ENCODE results near the gene IFITM10.

IFITM10 gene

GRCh38 chr11:1736447-1736992 is 13.9 kb downstream of the IFITM10 start:
- DNase-seq: no peak

DNA sequence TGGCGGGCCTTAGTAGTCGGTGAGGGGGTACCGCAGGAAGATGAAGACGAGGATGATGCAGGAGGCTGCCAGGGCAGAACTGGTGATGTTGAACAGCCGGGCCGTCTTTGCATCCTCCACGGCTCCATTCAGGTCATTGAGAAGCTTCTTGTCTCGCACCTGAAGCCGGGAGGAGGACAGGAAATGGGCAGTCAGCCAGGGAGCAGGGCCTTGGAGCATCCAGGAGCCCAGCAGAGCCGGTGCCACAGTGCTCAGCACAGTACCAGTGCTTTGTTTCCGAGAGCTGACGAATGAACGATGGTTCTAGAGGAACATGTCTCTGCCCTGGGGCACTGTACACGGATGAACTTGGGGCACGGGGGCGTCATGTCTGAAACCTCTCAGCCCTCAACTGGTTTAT is 15.1 kb downstream of the IFITM10 start:
- DNase-seq: no peak

DNA sequence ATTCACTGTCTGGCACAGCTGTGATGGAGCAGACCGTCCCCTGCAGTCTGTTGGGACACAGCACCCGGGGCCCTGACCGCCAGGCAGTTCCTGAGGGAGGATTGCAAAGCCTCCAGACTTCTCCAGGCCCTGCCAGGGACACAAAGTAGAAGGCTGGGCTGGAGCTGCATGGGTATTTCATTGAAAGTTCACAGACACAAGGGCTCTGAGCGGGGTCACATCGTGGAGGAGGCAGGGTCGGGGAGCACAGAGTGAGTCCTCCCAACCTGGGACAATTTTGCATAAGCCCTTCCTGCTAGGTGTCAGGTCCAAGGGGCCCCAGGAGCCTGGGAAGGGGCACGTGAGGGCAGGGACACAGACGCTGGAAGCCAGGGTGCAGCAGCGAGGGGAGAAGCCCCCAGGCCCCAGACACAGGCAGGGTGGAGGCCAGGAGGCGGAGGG is 15.7 kb downstream of the IFITM10 start:
- no peak for DNase-seq

GRCh38 chr11:1733716-1734640 is 16.4 kb downstream of the IFITM10 start:
- no peak for DNase-seq

- no peak for DNase-seq
Observed at GRCh38 chr11:1733009-1733715, 17.2 kb downstream of the IFITM10 start.

- no peak for DNase-seq
Observed at GRCh38 chr11:1732418-1733008, 17.9 kb downstream of the IFITM10 start.

GRCh38 chr11:1731451-1732059 is 18.8 kb downstream of the IFITM10 start:
- no peak for DNase-seq

- no peak for DNase-seq
Observed at GRCh38 chr11:1730059-1730629, 20.3 kb downstream of the IFITM10 start.

GRCh38 chr11:1729692-1730011 is 20.7 kb downstream of the IFITM10 start:
- no peak for DNase-seq

GRCh38 chr11:1728931-1729691 is 21.3 kb downstream of the IFITM10 start:
- DNase-seq: no peak

GRCh38 chr11:1728301-1728700 is 22.1 kb downstream of the IFITM10 start:
- no peak for DNase-seq

DNA sequence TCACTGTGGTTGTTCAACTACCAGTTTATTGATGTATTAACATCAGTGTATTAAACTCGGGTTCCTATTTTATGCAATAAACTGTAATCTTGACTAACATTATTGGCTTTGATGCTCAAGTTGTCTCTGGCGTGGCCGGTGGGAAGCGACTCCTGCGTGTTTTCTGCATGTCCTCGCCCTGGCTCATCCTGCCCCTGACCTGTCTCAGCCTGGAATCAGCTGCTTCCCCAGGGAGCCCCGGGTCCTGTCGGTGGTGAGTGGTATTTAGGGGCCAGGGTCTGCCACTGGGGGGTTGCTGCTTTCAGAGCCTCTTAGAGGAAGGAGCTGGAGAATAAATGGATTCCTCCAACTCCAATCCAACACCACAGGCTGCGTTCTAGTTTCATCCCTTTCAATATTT is 22.5 kb downstream of the IFITM10 start:
- DNase-seq: no peak

DNA sequence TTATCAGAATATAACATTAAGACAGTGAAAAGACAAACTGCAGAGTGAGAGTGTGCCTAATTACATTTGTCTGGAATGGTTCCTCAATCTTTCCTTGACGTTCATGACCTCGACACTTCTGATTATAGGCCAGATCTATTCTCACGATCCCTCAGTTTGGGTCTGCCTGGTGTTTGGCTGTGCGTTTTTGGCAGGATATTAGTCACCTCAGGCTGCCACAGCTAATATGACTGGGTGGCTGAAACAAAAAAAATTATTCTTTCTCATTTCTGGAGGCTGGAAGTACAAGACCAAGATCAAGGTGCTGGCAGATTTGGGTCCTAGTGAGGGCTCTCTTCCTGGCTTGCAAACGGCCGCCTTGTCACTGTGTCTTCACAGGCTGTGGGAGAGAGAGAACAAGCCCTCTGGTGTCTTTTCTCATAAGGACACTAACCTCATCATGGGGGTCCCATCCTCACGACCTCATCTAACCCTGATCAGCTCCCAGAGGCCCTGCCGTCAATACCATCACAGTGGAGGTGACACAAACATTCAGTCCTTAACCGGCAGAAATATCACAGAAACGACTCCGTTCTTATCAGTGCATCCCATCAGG is 23.2 kb downstream of the IFITM10 start:
- no peak for DNase-seq

GRCh38 chr11:1719781-1720180 is 30.6 kb downstream of the IFITM10 start:
- no peak for DNase-seq

DNA sequence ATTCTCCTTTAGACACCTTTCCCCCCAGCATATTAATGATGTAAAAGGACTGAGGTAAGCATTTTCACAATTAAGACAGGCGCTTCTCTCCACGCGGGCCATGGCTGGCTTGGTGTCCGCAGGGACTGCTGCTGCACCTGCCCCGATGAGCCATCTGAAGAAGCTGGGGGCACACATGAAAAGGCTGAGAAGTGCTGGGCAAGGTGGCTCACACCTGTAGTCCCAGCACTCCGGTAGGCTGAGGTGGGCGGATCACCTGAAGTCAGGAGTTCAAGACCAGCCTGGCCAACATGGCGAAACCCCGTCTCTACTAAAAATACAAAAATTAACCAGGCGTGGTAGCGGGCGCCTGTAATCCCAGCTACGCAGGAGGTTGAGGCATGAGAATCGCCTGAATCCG is 32.1 kb downstream of the IFITM10 start:
- DNase-seq: no peak

GRCh38 chr11:1717745-1718144 is 32.6 kb downstream of the IFITM10 start:
- no peak for DNase-seq

DNA sequence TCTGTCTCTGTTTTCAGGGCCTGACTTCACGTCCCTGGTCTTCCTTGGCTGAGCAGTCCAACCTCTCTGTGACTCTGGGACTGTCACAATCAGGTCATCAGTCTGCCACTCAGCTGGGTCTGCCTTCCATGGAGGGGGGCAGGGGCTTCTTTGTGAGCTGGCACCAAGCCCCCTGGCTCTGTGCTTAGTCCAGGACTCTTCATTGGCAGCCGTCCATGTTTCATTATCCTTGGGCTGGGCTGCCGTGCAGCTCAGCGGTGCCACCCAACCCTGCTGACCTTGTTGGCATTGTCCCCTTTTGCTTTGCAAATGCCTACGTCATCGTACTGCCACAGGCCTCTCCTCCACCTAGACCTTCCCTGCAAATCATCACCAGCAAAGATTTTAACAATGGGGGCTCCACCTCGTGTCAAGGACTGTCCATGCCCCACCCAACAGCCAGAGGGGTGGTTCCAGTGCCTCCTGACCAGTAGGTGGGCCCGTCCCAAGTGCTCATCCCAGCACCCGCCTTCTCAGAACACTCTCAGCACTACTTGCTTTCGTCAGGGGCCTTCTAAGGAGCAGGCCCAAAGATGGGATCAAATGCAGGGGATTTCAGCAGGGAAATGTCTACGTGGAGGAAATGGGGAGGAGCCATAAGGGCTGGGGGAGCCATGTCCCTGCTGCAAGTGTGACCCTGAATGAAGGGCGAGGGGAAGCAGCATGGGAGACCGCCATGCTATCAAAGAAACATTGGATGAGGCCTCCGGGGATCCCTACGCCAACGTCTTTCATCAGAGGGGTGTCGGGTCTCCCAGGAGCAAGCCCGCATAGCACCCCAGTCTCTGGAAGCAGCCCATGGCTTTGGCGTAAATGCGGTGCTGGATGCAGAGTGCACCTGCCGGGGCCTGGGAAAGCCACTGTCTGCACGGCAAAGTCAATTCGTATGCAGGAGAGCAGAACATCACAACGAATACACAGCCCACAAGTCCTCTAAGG is 35.2 kb downstream of the IFITM10 start:
- DNase-seq: no peak

DNA sequence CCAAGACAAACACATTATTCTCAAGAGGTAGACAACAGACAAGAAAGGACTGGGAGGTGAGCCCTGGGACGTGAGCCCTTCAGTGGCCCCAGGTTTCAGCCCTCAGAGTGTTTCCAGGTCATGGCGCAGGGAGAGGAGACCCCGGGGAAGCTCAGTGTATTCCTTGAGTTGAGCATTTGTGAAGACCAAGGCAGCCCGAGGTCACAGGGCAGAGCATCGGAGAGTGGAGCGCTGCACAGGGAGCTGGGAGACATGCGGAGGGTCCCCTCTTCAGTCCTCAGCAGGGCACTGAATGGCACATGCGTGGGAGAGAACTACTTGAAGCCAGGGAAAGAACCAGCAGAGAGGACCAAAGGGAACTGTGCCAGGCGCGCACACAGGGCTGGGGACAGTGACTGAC is 41.7 kb downstream of the IFITM10 start:
- no peak for DNase-seq

DNA sequence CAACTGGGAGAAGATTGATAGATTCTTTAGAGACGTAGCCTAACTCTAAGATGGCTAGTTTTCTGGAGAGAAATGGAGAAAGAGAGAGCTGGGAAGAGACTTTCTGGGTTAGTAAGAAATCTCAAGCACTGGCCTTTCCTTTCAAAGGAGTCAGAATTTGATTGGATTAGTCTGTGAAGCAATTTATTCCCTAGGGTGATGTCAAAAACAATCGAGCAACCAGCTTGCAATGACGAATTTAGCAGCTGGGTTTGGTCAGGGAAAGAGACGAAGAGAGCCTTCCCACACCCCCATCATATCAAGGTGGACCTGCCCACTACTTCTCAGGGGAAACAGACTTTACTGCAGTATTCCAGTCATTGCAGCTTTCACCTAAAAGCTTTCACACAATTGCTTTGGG is 42.6 kb downstream of the IFITM10 start:
- DNase-seq: no peak

Data from HCEC 1CT (cell line).